Activated CD4-positive, alpha-beta memory T cell treated with anti-CD3 and anti-CD28 coated beads, Interleukin-2, amount 10 ng/mL, durations not matched to agents 7 days and 5 days (primary cell): ENCODE data around the gene SEPHS1. TPM values are rescaled to one million over a fixed set of nuclear protein-coding genes. Genes with fewer than 3 reads are reported as not detected.

Experiments
- CTCF ChIA-PET: fragments of 350-600 bp; sonication (Branson Sonifier 250); formaldehyde crosslinking; loops from one replicate; lab custom pipeline; 2021; ENCODE audit warnings: antibody characterized with exemption, inconsistent platforms; lab: Charles Lee
- POLR2A ChIA-PET: fragments of 350-600 bp; sonication (Branson Sonifier 250); formaldehyde crosslinking; loops from one replicate; lab custom pipeline; 2021; ENCODE audit warnings: antibody characterized with exemption; lab: Charles Lee
- DNase-seq: peaks from one replicate; pipeline ENCODE4 v3.0.0-alpha.2; 2020
- H3K27ac Mint-ChIP-seq: one replicate; pipeline ENCODE4 v1.8.0; 2021; ENCODE audit warnings: mild to moderate bottlenecking, mixed read lengths
- H3K27me3 Mint-ChIP-seq: one replicate; pipeline ENCODE4 v1.8.0; 2021; ENCODE audit warnings: mixed read lengths
- H3K36me3 Mint-ChIP-seq: one replicate; pipeline ENCODE4 v1.8.0; 2021; ENCODE audit warnings: low read depth, mixed read lengths
- H3K4me1 Mint-ChIP-seq: one replicate; pipeline ENCODE4 v1.8.0; 2021; ENCODE audit warnings: mixed read lengths
- H3K4me3 Mint-ChIP-seq: one replicate; pipeline ENCODE4 v1.8.0; 2021; ENCODE audit warnings: mild to moderate bottlenecking, mixed read lengths
- H3K9me3 Mint-ChIP-seq: one replicate; pipeline ENCODE4 v1.8.0; 2021; ENCODE audit warnings: mixed read lengths
- total RNA-seq, 2 experiments: library from RNA; stranded (reverse); gene quantifications; one replicate each; pipeline ENCODE4 v1.2.3, GENCODE V29; 2021

The SEPHS1 gene
- total RNA-seq, 2 experiments from 2014 or later = 50.9 to 53.6 TPM

- no peak for DNase-seq
- Mint-ChIP-seq H3K4me3 (no peak overlapping the region), H3K27me3 (peaks cover 15% of the 10 kb centered on the region), H3K9me3 (no peaks in the 10 kb centered on the region), H3K27ac (peak overlapping the region; percentile 59), H3K36me3 (peaks cover 2% of the 10 kb centered on the region), H3K4me1 (peaks cover 38% of the 10 kb centered on the region)
- POLR2A ChIA-PET = interaction anchor here (1.4 to 5.6 kb wide), 2 partner anchors 53 to 191 kb away, joined by 7 to 38 read pairs; partner anchors contain the start of genes MCM10 and PHYH
- CTCF ChIA-PET = interaction anchor here (1.4 to 2.6 kb wide), 4 partner anchors 16 to 234 kb away, joined by 3 to 12 read pairs (median 6); partner anchors contain the start of gene PRPF18
Observed at GRCh38 chr10:13352519-13352918, 4.4 kb upstream of the SEPHS1 start.

GRCh38 chr10:13351340-13351915 lies 3.3 kb upstream of the SEPHS1 start:
- peak; percentile 68 for DNase-seq
- peaks cover 42% of the 10 kb centered on the region for H3K4me1 Mint-ChIP-seq
- H3K9me3 Mint-ChIP-seq = no peaks in the 10 kb centered on the region
- H3K4me3 Mint-ChIP-seq = no peak overlapping the region
- peaks cover 12% of the 10 kb centered on the region for H3K27me3 Mint-ChIP-seq
- POLR2A ChIA-PET = interaction anchor here (0.8 to 5.6 kb wide), 6 partner anchors 10 to 252 kb away, joined by 3 to 45 read pairs (median 6); partner anchors contain the start of genes MCM10, OPTN, PHYH and PRPF18
- CTCF ChIA-PET = interaction anchor here (0.6 to 2.6 kb wide), 7 partner anchors 15 to 551 kb away, joined by 3 to 12 read pairs (median 6); partner anchors contain the start of gene PRPF18
- peak overlapping the region; percentile 65 for H3K27ac Mint-ChIP-seq
- peaks cover 6% of the 10 kb centered on the region for H3K36me3 Mint-ChIP-seq

- peaks cover 11% of the 10 kb centered on the region for H3K27me3 Mint-ChIP-seq
- peak overlapping the region; percentile 80 for H3K27ac Mint-ChIP-seq
- ChIA-PET CTCF (interaction anchor here (0.6 to 2.6 kb wide), 6 partner anchors 22 to 237 kb away, joined by 3 to 12 read pairs (median 6); partner anchors contain the start of genes PHYH and PRPF18), POLR2A (interaction anchor here (1.0 to 5.6 kb wide), 6 partner anchors 13 to 835 kb away, joined by 3 to 45 read pairs (median 6); partner anchors contain the start of gene PHYH)
- peak; percentile 42 for DNase-seq
- peaks cover 58% of the 10 kb centered on the region for H3K4me1 Mint-ChIP-seq
- H3K9me3 Mint-ChIP-seq = no peaks in the 10 kb centered on the region
- peaks cover 15% of the 10 kb centered on the region for H3K36me3 Mint-ChIP-seq
- peak overlapping the region; percentile 91 for H3K4me3 Mint-ChIP-seq
Observed at GRCh38 chr10:13349463-13350274, 1.6 kb upstream of the SEPHS1 start.

GRCh38 chr10:13347500-13348156 lies 465 bp downstream of the SEPHS1 start:
- Mint-ChIP-seq H3K4me3 (peak overlapping the region; percentile 54), H3K27me3 (peaks cover 4% of the 10 kb centered on the region), H3K36me3 (peaks cover 26% of the 10 kb centered on the region), H3K4me1 (peaks cover 66% of the 10 kb centered on the region), H3K9me3 (no peaks in the 10 kb centered on the region), H3K27ac (peak overlapping the region; percentile 52)
- ChIA-PET CTCF (no interaction called here), POLR2A (interaction anchor here (1.0 to 5.6 kb wide), 2 partner anchors 46 to 48 kb away, joined by 7 to 38 read pairs; partner anchors contain the start of gene PHYH)
- DNase-seq = peak; percentile 82

DNA sequence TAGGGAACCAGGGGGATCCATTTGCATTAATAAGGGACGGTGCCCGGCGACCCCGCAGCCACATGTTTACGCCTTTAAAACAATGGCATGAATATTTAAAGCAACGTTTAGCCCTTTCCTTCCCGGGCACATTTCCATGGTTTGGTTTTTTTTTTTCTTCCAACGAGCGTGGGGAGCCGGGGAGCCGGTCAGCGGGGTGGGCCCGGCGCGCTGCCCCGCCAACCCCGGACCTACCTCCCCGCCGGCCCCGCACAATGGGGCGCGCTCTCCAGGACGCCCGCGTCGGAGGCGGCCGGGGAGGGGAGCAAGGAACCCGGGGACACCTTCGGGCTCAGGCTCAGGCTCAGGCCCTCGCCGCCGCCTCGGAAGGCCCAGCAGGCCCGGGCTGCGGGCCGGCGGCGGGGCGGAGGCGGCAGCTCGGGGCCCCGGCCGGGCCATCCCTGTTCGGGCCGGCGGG lies 1.0 kb downstream of the SEPHS1 start:
- H3K4me3 Mint-ChIP-seq = peak overlapping the region; percentile 79
- peak overlapping the region; percentile 79 for H3K27ac Mint-ChIP-seq
- POLR2A ChIA-PET = interaction anchor here (1.0 to 5.6 kb wide), 2 partner anchors 45 to 47 kb away, joined by 7 to 38 read pairs; partner anchors contain the start of gene PHYH
- no peaks in the 10 kb centered on the region for H3K27me3 Mint-ChIP-seq
- DNase-seq = peak; percentile 37
- H3K9me3 Mint-ChIP-seq = no peaks in the 10 kb centered on the region
- CTCF ChIA-PET = no interaction called here
- H3K36me3 Mint-ChIP-seq = peaks cover 29% of the 10 kb centered on the region
- H3K4me1 Mint-ChIP-seq = peaks cover 60% of the 10 kb centered on the region

DNA sequence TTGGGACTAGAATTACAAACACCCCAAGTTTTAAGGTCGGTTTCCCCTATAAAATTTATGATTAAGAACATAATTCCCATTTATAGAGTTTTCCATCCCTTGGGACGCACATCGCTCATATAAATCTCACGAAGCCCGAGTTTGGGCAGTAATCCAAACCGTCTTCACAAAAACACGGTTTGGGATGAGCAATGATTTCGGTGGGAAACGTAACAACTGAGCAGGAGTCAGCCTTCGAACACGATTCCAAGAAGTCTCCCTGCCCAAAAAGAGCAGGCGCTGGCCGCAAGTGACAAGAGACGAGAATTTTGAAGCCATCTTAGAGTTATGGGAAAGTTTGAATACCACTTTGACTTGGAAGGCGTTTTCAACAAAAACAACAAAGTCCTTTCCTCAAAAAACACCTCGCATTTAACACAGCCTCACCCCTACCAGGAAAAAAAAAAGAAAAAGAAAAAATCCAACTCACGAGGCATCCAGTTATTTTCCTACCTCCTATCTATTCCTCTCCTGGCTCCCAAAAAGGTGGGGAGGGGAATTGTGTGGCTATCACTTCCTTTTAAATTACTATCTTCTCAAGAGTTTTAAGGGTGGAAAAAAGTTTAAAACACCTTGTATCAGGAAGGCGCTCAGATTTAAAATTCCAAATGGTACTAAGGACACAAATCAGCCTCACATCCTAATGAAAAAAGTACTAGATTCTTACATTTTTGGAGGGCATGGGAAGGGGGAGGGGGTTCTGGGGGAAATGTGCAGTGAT lies 1.6 kb downstream of the SEPHS1 start:
- no peak for DNase-seq
- Mint-ChIP-seq H3K36me3 (peaks cover 29% of the 10 kb centered on the region), H3K4me3 (peak overlapping the region; percentile 79), H3K9me3 (no peaks in the 10 kb centered on the region), H3K27me3 (no peaks in the 10 kb centered on the region), H3K4me1 (peaks cover 54% of the 10 kb centered on the region), H3K27ac (peak overlapping the region; percentile 79)
- POLR2A ChIA-PET = interaction anchor here (1.0 to 5.6 kb wide), 2 partner anchors 44 to 47 kb away, joined by 7 to 38 read pairs; partner anchors contain the start of gene PHYH
- CTCF ChIA-PET = no interaction called here

- Mint-ChIP-seq H3K36me3 (peaks cover 49% of the 10 kb centered on the region), H3K9me3 (no peaks in the 10 kb centered on the region), H3K27ac (peak overlapping the region; percentile 65), H3K4me3 (peak overlapping the region; percentile 41), H3K27me3 (no peaks in the 10 kb centered on the region), H3K4me1 (peaks cover 51% of the 10 kb centered on the region)
- ChIA-PET POLR2A (interaction anchor here (1.1 to 1.4 kb wide), 3 partner anchors 11 to 844 kb away, joined by 3 to 6 read pairs (median 3); no protein-coding TSS in a partner anchor), CTCF (interaction anchor here (0.6 to 1.0 kb wide), 2 partner anchors 38 to 39 kb away, joined by 3 read pairs; no protein-coding TSS in a partner anchor)
- peak; percentile 27 for DNase-seq
Observed at GRCh38 chr10:13340626-13341376, 7.3 kb downstream of the SEPHS1 start.

DNA sequence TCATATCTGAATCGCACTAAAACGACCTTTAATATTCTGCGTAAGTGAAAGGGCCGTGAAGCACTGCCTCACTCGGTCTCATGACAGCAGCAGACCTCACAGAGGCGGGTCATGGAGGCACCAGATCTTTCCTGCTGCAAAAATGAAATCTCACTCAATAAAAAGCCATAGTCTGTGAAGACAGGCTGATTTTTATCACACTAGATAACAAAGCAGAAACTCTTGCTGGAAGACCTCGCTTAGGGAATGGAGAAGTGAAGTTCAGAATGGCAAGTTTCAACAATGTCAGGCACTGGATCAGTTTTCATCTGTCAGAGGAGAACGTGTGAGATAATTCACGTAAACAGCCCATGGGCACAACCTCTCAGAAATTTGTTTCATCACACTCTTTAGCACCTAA lies 8.0 kb downstream of the SEPHS1 start:
- peaks cover 49% of the 10 kb centered on the region for H3K36me3 Mint-ChIP-seq
- no peak for DNase-seq
- H3K9me3 Mint-ChIP-seq = no peaks in the 10 kb centered on the region
- H3K27ac Mint-ChIP-seq = peak overlapping the region; percentile 65
- POLR2A ChIA-PET = interaction anchor here (1.1 to 1.4 kb wide), 2 partner anchors 38 to 845 kb away, joined by 3 to 6 read pairs; no protein-coding TSS in a partner anchor
- H3K4me3 Mint-ChIP-seq = peak overlapping the region; percentile 41
- H3K27me3 Mint-ChIP-seq = no peaks in the 10 kb centered on the region
- H3K4me1 Mint-ChIP-seq = peaks cover 45% of the 10 kb centered on the region
- CTCF ChIA-PET = interaction anchor here (0.6 kb wide), 1 partner anchor 38 kb away, joined by 3 read pairs; no protein-coding TSS in a partner anchor

GRCh38 chr10:13338390-13339110 lies 9.5 kb downstream of the SEPHS1 start:
- H3K4me1 Mint-ChIP-seq = peaks cover 36% of the 10 kb centered on the region
- ChIA-PET CTCF (no interaction called here), POLR2A (interaction anchor here (1.2 kb wide), 1 partner anchor 10 kb away, joined by 3 read pairs; no protein-coding TSS in a partner anchor)
- no peaks in the 10 kb centered on the region for H3K27me3 Mint-ChIP-seq
- no peak overlapping the region for H3K4me3 Mint-ChIP-seq
- H3K9me3 Mint-ChIP-seq = no peaks in the 10 kb centered on the region
- peaks cover 52% of the 10 kb centered on the region for H3K36me3 Mint-ChIP-seq
- DNase-seq = no peak
- H3K27ac Mint-ChIP-seq = no peak overlapping the region

DNA sequence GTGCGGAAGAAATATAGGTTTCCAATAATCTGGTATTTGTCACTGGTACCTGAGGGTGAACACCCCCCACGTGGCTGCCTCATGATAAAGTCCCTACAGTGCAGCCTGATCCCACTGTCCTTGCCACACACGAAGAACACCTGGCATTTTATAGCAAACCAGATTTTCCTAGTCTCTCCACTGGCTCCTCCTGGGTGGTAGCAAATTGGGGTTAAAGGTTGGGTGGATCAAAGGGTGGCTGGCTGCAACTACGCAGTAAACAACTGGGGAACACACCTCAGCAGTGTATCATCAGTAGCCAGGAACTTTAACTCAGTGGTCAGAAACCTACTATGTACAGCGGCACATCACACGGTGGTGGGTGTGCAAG lies 10.3 kb downstream of the SEPHS1 start:
- peaks cover 50% of the 10 kb centered on the region for H3K36me3 Mint-ChIP-seq
- H3K9me3 Mint-ChIP-seq = no peaks in the 10 kb centered on the region
- H3K4me3 Mint-ChIP-seq = no peak overlapping the region
- peaks cover 32% of the 10 kb centered on the region for H3K4me1 Mint-ChIP-seq
- no peak for DNase-seq
- no peaks in the 10 kb centered on the region for H3K27me3 Mint-ChIP-seq
- POLR2A ChIA-PET = interaction anchor here (1.8 kb wide), 1 partner anchor 12 kb away, joined by 5 read pairs; no protein-coding TSS in a partner anchor
- H3K27ac Mint-ChIP-seq = no peak overlapping the region
- CTCF ChIA-PET = no interaction called here
